ENCODE data around the gene DCTPP1. TPM values are rescaled to one million over a fixed set of nuclear protein-coding genes. Genes with fewer than 3 reads are reported as not detected.
A peak's percentile ranks its signal among the peaks of the same experiment; 100 is the strongest.

The DCTPP1 gene
- total and polyA plus RNA-seq, 9 of the 15 experiments (the other 6 are each of a cell fraction or from before 2014, with no cell fraction given), result 45.0 to 132 (median 80.6) TPM

- TF ChIP-seq, protein P1, sequence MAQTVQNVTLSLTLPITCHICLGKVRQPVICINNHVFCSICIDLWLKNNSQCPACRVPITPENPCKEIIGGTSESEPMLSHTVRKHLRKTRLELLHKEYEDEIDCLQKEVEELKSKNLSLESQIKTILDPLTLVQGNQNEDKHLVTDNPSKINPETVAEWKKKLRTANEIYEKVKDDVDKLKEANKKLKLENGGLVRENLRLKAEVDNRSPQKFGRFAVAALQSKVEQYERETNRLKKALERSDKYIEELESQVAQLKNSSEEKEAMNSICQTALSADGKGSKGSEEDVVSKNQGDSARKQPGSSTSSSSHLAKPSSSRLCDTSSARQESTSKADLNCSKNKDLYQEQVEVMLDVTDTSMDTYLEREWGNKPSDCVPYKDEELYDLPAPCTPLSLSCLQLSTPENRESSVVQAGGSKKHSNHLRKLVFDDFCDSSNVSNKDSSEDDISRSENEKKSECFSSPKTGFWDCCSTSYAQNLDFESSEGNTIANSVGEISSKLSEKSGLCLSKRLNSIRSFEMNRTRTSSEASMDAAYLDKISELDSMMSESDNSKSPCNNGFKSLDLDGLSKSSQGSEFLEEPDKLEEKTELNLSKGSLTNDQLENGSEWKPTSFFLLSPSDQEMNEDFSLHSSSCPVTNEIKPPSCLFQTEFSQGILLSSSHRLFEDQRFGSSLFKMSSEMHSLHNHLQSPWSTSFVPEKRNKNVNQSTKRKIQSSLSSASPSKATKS (CRISPR knock-in tag; IDR thresholded peaks at IDR 0.05), result no peak
- no peak for TF ChIP-seq ETS2 (tag; IDR thresholded peaks at IDR 0.05; ENCODE audit: borderline replicate concordance, poor library complexity, severe bottlenecking)
- no peak for TF ChIP-seq NEUROD1 (IDR thresholded peaks at IDR 0.05; ENCODE audit: borderline replicate concordance, low read depth, low read length, partially characterized antibody)
- TF ChIP-seq ZZZ3 (IDR thresholded peaks at IDR 0.05), result no peak
- no peak for TF ChIP-seq ZNF124 (CRISPR knock-in tag; IDR thresholded peaks at IDR 0.05)
- TF ChIP-seq, protein P2, sequence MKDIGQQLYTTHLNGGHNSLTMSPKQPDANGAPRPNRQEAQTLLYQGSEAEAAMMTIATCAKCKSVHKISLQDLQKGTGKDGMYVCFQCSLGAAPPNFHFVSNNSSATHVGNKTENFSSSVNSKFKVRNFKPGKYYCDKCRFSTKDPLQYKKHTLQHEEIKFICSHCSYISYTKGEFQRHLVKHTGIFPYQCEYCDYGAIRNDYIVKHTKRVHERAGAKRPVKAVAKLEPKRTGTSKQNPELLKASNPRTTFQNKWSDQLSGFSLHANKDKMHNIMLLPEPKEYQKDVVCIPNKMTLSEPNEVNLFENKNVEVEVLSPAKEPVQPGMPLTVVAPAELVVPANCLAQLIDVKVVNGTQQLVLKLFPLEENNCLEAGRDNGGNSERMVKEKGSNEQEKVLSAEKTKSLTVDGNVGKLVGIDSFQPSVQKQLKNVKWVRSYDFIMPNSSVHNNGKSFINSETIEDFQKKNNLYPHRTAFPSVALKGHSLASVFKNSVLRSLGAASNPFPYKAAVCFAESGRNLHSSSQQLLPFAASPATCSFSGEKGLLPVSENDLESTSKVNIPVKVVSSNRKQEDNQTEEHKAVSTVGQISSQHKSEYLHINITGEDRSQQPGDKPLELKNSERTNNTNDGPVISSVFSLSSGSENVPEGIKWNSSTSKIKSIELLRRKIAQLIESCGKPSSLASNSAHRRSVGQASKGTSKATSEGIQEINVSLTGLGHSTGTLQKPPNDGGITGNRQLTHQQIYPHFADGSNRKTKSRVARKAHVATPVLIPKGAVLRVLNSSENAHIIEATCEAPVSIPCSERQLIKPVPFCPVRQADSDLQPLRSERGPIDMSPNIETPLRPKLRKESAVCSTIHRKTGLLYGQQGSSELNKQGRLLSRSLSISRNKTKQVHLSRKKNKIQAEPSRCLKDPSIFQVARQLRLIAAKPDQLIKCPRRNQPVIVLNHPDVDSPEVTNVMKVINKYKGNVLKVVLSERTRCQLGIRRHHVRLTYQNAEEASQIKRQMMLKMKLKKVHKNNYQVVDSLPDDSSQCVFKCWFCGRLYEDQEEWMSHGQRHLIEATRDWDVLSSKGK (CRISPR knock-in tag; IDR thresholded peaks at IDR 0.05), result no peak
- TF ChIP-seq LCOR (CRISPR knock-in tag; IDR thresholded peaks at IDR 0.05), result peak; percentile 57; the same call in 1 of the 2 replicates
- peak; percentile 34; the same call in 1 of the 2 replicates for TF ChIP-seq GABPB1 (CRISPR knock-in tag; IDR thresholded peaks at IDR 0.05)
- TF ChIP-seq ZNF165 (CRISPR knock-in tag; IDR thresholded peaks at IDR 0.05; ENCODE audit: borderline replicate concordance), result no peak
- TF ChIP-seq BCL6 (CRISPR knock-in tag; IDR thresholded peaks at IDR 0.05), result no peak
- no peak for TF ChIP-seq RBFOX2 (IDR thresholded peaks at IDR 0.05; ENCODE audit: low read depth, low read length)
- TF ChIP-seq C11orf30 (IDR thresholded peaks at IDR 0.05; ENCODE audit: low read depth), result no peak
- peak; percentile 69 for TF ChIP-seq GATA2 (CRISPR knock-in tag; IDR thresholded peaks at IDR 0.05)
- 0 out of 2 replicates have a peak, but pooled peaks have one; percentile 38 for TF ChIP-seq DPF2 (IDR thresholded peaks at IDR 0.05)
- no peak for TF ChIP-seq DMBX1 (CRISPR knock-in tag; IDR thresholded peaks at IDR 0.05; ENCODE audit: borderline replicate concordance)
- no peak for TF ChIP-seq HCFC1 (IDR thresholded peaks at IDR 0.05; ENCODE audit: low read depth, low read length)
- 0 out of 4 replicates have a peak, but pooled peaks of 1 of the 2 experiments have one; percentile 15 for TF ChIP-seq MNT (conservative IDR thresholded peaks at IDR 0.05)
- TF ChIP-seq, protein P3, sequence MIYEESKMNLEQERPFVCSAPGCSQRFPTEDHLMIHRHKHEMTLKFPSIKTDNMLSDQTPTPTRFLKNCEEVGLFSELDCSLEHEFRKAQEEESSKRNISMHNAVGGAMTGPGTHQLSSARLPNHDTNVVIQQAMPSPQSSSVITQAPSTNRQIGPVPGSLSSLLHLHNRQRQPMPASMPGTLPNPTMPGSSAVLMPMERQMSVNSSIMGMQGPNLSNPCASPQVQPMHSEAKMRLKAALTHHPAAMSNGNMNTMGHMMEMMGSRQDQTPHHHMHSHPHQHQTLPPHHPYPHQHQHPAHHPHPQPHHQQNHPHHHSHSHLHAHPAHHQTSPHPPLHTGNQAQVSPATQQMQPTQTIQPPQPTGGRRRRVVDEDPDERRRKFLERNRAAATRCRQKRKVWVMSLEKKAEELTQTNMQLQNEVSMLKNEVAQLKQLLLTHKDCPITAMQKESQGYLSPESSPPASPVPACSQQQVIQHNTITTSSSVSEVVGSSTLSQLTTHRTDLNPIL (CRISPR knock-in tag; IDR thresholded peaks at IDR 0.05), result no peak
- TF ChIP-seq CHD1 (IDR thresholded peaks at IDR 0.05; ENCODE audit: low read length), result no peak
- 0 out of 2 replicates have a peak, but pooled peaks have one; percentile 25 for TF ChIP-seq NR2C1 (IDR thresholded peaks at IDR 0.05)
- no peak for TF ChIP-seq NR2C1 (tag; IDR thresholded peaks at IDR 0.05)
Measured at GRCh38 chr16:30395992-30396585, 33.7 kb downstream of the DCTPP1 start (continued).

Measured in K562 (cell line).